GM21423 (cell line): Measurements from ENCODE around the gene DOK4.

ENCODE experiments used
- ATAC-seq: cut with Tn5 transposase; IDR thresholded peaks from one replicate; pipeline ENCODE4 v1.9.1; 2021; ENCODE audit warnings: mild to moderate bottlenecking, moderate library complexity; ENCODE audit not compliant: unreplicated experiment

The DOK4 gene

GRCh38 chr16:57485916-57486857 is at the start of gene DOK4:
Gene DOK4 (minus strand): TSS chr16:57486493. CDS start chr16:57479507, 6,986 bp downstream.
- ATAC-seq = peak; percentile 83

DNA sequence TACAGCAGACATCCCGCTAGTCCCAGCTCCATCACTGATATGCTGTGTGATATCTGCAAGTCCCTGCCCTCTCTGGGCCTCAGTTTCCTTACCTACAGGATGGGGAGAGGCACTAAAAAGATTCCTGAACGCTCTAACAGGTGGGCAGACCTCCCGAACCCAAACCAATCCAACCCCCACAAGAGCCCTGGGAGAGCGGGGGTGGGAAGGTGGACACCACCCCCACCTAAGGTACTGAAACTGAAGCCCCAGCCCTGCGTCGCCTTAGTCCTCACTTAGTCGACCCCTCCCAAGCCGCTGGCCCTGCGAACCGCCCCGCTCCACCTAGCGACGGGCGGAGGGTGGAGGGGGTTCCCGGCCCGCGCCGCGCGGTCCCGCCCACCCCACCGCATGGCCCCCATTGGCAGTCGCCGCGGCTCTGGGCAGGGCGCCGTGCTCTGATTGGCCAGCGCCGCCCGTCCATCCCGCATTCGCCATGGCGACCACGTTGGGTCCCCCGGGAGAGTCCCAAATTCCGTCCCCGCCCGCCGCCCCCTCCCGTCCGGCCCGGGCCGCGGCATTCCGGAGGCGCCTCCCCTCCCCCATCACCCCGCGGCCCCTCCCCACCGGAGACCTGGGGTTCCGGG is 49.5 kb upstream of the DOK4 start:
- ATAC-seq = peak; percentile 56

- no peak for ATAC-seq
Observed at GRCh38 chr16:57534881-57535658, 48.8 kb upstream of the DOK4 start.

- ATAC-seq = no peak
Observed at GRCh38 chr16:57534337-57534880, 48.1 kb upstream of the DOK4 start.

DNA sequence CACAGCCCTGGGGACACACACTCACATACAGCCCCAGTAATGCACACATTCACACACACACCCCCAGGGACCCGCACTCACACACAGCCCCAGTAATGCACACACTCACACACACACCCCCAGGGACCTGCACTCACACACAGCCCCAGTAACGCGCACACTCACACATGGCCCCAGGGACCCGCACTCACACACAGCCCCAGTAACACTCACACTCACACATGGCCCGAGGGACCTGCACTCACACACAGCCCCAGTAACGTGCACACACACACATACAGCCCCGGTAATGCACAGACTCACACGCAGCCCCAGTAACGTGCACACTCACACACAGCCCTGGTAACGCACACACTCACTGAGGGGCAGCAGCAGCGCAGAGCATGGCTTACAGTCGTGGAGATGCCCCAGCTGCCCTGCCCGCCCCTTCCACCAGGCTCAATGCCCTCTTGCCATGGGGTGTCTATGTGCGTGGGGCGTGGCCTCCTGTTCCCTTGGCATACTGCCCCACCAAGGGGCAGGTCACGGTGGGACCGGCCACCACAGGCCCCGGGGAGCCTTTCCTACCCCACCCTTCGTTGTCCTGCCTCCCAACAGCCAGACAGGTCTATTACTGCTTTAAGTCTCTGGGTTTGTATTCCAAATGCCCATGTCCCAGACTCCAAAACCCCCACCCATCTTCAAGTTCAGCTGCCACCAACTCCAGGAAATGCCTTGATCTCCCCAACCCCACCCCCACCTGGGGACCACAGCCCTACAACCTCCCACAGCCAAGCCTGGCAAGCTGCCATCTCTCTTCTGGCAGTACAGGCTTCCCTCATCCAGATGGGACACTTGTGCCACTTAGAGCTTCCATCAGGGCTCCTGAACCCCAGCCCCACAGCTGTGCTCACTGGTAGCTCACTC is 47.4 kb upstream of the DOK4 start:
- ATAC-seq = no peak

GRCh38 chr16:57532266-57532625 is 46.0 kb upstream of the DOK4 start:
- no peak for ATAC-seq

DNA sequence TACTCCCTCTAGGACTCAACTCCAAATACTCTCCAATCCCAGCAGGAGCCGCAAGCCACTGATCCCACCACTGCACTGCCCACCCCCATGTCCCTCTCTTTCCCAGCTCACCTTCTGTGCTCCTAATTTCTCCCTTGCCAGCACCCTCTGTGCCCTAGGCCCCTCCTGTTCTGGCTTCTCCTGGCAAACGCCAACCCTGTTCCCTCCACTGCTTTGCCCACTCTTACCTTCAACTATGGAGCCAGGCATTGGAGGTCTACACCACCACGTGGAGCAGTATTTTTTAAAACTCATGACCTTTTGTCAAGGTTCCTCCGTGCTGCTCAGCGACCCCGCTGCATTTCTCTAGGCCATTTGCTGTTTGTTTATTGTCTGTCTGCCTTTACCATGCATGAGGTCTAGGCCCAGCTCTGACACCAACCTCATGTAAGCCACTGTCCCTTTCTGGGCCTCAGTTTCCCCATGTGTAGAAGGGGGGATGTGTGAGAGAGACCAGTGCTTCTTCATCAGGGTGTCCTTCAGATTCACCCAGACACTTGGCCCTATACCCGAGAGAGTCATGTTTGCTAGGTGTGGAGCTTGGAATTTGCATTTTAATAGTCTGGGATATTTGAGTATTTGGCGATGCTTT is 45.5 kb upstream of the DOK4 start:
- no peak for ATAC-seq

DNA sequence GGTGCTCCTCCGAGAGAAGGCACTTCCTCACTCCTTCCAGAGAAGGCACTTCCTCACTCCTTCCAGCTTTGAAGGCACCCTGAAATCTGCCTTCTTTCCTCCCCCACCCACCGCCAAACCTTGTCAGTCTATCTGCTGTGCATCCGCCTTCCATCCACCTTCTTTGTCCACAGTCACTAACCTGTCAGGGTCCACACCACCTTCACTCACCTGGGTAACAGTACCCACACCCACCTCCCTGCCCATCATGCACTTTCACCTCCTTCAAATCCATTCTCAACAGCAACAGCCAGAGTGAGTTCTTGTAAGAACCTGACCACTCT is 44.9 kb upstream of the DOK4 start:
- ATAC-seq = no peak

DNA sequence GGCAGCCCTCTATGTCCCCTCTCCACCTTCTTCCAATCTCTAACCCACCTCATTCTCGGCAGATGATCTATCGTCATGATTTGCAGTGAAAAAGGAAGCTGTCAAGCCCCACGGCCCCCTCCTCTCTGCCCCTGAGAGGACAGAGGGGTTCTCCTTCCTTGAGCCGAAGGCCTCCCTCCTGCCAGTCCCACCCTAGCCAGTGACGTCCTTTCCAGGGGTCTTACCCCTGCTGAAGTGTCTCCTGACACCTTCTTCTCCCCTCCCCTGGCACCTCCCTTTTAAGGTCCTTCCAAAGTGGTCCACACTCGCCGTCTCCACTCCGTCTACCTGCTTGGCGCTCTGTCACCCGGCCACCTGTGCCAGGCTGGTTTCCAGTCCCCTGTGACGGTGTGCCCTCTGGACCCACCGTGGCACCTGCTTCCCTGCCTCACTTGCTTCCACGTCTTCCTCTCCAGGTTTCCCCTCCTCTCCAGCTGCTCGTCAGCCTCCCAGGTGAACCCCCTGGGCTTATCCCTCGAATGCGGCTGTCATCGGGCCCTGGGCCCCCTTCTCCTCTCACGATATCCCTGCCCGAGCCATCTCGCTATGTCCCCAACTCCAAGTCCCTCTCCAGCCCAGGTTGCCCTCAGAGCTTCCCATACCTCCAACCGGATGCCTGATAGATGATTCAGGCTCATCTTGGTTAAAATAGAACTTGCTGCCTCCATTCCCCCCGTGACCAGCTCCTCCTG is 44.4 kb upstream of the DOK4 start:
- no peak for ATAC-seq

DNA sequence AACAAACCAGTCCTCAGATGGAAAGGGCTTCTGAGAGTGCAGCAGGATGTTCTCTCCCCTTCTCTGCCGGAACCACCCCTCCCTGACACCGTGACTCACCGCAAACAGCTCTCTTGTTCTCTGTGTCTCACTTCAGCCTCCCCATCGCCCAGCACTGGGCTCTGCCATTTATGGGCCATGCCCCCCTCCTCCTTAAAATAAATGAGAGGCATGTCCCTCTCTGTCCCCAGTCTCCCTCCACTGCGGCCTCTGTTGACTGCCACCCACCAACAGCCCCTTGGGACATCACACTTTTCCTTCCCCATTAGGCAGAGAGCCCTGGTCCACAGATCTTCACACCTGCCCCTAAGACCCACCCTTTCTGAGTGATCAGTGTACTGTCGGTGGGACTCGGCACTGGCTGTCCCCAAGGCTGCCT is 43.8 kb upstream of the DOK4 start:
- peak; percentile 74 for ATAC-seq

- peak; percentile 8 for ATAC-seq
Observed at GRCh38 chr16:57529391-57530103, 43.3 kb upstream of the DOK4 start.

GRCh38 chr16:57528499-57529390 is 42.5 kb upstream of the DOK4 start:
- ATAC-seq = no peak

GRCh38 chr16:57527610-57528360 is 41.5 kb upstream of the DOK4 start:
- no peak for ATAC-seq

- no peak for ATAC-seq
Observed at GRCh38 chr16:57527027-57527426, 40.7 kb upstream of the DOK4 start.

DNA sequence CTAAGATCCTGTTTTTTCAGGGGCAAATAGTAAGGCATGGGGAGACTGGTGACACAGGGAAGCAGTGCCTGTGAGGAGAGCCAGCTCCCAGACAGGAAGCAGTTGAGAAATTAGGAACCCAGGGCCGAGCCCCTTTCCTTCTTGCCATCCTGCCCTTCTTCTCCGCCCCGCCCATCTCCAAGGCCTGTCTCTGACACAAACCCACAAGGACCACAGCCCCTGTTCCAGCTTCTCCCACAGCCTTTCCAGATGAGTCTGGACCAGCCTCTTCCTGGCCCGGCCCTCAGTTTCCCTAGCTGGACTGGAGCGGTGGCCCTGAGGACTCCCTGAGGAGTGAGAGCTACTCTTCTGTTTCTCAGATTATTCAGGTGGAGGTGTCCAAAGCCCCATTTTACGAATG is 40.2 kb upstream of the DOK4 start:
- no peak for ATAC-seq

- no peak for ATAC-seq
Observed at GRCh38 chr16:57525761-57526160, 39.5 kb upstream of the DOK4 start.

DNA sequence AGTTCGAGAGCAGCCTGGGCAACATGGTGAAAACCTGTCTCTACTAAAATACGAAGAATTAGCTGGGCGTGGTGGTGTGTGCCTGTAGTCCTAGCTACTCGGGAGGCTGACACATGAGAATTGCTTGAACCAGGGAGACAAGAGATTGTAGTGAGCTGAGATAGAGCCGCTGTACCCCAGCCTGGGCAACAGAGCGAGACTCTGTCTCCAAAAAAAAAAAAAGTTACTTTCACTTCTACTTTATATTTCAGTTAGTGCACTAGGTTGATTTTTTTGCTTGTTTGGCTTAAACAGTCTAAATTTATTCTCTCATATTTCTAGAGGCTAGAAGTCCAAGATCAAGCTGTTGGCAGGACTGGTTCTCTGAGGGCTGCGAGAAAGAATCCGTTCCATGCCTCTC is 36.7 kb upstream of the DOK4 start:
- ATAC-seq = no peak
